CD4-positive, alpha-beta T cell treated with Interleukin-6 for 4 hours (primary cell): ENCODE results near the gene TRAPPC10.
A peak's percentile ranks its signal among the peaks of the same experiment; 100 is the strongest.

Experiments
- DNase-seq: peaks from one replicate; pipeline ENCODE4 v3.0.0-alpha.2; 2020; ENCODE audit warnings: mixed read lengths

Gene TRAPPC10, protein sequence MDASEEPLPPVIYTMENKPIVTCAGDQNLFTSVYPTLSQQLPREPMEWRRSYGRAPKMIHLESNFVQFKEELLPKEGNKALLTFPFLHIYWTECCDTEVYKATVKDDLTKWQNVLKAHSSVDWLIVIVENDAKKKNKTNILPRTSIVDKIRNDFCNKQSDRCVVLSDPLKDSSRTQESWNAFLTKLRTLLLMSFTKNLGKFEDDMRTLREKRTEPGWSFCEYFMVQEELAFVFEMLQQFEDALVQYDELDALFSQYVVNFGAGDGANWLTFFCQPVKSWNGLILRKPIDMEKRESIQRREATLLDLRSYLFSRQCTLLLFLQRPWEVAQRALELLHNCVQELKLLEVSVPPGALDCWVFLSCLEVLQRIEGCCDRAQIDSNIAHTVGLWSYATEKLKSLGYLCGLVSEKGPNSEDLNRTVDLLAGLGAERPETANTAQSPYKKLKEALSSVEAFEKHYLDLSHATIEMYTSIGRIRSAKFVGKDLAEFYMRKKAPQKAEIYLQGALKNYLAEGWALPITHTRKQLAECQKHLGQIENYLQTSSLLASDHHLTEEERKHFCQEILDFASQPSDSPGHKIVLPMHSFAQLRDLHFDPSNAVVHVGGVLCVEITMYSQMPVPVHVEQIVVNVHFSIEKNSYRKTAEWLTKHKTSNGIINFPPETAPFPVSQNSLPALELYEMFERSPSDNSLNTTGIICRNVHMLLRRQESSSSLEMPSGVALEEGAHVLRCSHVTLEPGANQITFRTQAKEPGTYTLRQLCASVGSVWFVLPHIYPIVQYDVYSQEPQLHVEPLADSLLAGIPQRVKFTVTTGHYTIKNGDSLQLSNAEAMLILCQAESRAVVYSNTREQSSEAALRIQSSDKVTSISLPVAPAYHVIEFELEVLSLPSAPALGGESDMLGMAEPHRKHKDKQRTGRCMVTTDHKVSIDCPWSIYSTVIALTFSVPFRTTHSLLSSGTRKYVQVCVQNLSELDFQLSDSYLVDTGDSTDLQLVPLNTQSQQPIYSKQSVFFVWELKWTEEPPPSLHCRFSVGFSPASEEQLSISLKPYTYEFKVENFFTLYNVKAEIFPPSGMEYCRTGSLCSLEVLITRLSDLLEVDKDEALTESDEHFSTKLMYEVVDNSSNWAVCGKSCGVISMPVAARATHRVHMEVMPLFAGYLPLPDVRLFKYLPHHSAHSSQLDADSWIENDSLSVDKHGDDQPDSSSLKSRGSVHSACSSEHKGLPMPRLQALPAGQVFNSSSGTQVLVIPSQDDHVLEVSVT

DNA sequence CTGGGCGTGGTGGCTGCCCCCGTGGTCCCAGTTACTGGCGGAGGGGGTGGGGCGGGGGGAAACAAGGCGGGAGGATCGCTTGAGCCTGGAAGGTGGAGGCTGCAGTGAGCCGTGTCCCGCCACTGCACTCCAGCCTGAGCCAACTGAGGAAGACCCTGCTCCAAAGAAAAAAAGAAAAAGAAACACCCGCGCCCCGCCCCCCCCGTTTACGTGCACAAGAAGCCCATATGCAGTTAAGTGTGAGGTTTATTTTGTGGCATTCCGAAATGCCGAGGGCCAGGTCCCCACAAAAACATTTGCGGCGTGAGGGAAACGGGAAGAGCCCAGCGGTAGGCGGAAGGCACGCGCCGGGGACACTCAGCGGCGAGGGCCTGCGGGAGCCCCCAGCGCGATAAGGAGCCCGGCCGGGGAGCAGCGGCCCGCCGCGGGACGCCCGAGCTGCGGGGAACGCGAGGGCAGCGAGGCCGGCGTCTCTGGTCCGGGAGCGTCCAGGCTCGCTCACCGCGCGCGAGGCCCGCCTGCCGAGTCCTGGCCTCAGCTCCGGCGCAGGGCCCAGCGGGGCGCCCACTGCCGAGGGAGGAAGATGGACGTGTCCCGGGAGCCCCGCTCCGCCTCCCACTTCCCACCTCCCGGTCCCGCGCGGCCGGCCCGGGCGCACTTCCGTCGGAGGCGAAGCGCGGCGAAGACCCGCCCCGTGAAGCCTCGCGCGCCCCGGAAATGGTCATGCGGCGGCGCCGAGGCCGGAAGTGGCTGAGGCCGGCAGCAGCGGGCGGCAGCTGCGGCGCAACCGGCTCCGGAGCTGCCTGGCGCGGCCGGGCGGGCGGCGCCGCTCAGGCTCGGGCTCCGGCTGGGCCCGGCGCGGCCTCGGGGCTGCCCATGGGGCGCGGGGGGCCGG lies at the start of gene TRAPPC10:
Gene TRAPPC10, plus strand, starts transcription at position 731 of the 895 bp plus-strand sequence. CDS start 185 bp downstream, outside the sequence.
- peak; percentile 81 for DNase-seq

DNA sequence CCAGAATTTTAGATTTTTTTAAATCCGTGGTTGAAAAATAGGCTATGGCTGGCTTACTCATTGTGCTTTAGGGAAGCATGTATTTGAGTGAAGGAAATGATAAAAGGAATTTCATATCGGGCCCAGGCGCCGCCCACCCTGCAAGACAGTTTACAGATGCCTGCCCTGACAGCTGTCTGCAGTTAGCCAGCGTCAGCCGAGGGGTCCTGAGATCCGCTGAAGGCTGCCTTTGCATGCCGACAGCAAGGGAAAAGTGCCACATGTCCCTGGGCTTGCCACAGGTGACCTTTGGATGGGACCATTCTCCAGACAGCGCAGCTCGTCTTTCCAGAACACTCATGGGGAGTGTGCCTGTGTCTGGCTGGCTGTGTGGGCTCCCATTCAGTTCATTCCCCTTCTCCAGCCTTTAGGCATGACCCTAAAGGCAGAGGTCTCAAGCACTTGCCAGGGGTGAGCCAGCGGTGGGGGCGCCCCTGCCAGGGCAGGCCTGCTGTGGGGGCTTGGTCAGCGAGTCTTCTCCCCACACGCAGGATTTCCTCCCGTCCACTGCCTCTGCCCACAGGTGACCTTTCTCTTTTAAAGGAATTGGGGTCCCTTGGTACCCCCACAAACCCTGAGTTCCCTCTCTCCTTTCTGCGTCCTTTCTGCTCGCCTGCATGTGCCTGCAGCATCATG lies 46.1 kb upstream of the TRAPPC10 start:
- no peak for DNase-seq

DNA sequence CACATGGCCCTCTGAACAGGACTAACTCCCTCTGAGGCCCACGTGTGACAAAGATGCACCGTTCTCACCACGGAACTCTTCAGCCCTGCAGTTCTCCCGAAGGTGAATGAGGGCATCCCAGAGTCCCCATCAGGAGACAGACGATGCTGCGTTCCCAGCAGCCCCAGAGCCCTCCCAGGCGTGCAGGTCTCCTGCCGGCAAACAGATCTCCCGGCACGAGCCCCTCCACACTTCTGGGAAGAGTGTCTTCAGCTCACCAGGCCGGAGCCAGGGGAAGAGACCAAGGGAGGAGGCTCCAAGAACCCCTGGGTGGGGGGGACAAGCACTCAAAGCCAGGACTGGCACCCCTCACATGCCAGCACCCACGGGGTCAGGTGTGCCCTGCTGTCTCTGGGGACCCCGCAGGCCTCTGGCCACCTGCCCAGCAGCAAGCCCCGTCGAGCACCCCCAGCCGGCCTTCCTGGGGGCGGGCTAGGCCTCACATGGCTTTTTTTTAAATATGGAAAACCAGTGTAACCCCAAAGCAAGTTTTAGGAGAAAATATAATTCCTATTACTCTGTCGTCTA lies 45.1 kb upstream of the TRAPPC10 start:
- DNase-seq, result no peak

DNA sequence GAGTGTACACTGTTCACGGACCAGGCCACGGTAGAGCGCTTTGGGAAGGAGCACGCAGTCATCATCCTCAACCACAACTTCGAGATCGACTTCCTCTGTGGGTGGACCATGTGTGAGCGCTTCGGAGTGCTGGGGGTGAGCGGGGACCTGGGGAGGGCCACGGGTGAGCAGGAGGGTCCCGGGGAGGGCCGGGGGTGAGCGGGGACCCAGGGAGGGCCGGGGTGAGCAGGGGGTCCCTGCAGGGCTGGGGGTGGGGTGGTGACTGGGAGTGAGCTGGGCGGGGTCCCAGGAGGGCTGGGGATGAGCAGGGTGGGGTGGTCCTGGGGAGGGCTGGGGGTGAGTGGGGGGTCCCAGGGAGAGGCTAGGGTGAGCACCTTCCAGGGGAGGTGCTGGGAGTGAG lies 44.1 kb upstream of the TRAPPC10 start:
- DNase-seq, result no peak

DNA sequence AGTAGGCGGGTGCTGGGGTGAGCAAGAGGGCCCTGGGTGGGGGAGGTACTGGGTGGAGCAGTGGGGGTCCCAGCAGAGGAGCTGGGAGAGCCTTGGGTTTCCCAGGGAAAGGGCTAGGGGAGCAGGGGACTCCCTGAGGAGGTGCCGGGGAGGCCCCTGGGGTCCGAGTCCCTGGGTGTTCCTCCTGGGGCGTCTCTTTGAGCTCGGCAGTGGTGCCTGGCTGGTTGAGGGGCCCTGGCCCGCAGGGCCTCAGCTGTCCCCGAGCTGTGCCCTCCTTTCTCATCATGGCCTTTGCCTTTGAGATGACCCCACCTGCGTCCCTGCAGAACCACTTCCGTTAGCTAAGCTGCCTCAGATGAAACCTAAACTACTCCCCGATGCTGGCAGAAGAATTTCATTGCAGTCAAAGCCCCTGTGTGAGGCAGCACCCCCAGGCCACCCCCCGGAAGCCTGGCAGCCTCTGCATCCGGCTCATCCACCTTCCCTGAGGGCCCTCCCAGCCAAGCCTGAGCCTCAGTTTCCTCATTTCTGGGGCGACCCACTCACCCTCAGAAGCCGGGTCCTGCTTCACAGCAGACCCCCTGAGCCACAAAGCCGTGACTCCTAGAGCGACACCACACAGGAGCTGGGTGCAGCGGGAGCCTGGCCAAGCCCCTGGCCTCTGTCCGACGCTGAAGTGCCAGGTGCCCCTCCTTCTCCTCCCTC lies 43.5 kb upstream of the TRAPPC10 start:
- no peak for DNase-seq

DNA sequence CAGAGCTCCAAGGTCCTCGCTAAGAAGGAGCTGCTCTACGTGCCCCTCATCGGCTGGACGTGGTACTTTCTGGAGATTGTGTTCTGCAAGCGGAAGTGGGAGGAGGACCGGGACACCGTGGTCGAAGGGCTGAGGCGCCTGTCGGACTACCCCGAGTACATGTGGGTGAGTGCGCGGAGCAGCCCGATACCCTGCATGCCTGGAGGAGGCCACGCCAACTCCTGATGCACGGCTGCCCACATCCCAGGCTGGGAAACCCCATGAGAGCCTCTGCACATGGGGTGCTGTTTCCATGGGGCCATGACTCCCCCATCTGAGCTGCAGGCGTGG lies 43.0 kb upstream of the TRAPPC10 start:
- no peak for DNase-seq

DNA sequence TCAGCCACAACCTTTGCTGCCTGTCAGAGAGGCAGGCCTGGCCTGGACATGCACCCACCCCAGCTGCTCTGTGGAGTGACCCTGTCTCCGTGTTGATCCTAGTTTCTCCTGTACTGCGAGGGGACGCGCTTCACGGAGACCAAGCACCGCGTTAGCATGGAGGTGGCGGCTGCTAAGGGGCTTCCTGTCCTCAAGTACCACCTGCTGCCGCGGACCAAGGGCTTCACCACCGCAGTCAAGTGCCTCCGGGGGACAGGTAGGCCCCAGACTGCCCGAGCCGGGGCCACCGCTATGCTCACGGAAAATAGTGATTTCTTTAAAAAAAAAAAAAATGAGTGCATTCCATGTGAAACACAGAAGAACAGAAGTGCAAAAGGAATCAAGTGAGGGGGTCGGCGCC lies 41.6 kb upstream of the TRAPPC10 start:
- DNase-seq, result no peak

DNA sequence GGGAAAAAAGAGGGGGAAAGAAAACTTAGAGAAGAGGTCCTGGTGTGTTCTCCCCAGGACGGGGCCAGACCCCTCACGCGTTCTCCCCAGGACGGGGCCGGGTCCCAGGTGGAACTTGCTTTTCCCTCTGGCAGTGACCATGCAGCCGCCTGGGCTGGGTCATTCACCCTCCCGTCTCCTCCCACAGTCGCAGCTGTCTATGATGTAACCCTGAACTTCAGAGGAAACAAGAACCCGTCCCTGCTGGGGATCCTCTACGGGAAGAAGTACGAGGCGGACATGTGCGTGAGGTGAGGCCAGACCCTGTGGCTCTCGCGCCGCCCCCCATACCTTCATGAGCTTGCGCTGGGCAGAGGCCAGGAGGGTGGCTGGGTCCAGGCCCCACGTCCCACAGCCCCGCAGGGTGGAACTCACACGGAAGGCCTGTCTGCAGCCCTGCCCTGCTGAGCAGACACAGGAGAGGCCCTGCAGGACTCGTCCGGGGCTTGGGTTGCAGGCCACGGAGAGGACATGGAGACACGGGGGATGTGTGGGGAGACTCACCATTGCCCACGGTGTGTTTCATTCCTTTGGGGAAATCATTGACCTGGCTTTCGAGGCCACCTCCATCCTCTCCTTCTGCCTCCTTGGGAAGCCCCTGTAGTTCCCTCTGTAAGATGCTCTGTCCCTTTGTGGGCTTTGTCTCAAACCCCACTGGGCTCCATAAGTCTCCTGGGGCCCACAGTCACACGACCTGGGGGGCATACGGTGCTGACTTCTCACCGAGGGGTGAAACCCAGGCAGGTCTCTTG lies 40.7 kb upstream of the TRAPPC10 start:
- DNase-seq, result no peak

DNA sequence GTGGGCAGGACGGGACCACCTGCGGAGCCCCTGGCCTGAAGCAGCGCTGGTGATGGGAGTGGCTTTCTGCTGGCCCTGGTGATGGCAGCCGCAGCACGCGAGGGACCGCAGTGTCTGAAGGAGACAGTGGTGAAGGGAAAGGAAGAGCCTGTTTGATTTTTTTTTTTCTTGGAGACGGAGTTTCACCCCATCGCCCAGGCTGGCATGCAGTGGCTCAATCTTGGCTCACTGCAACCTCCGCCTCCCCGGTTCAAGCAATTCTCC lies 40.2 kb upstream of the TRAPPC10 start:
- DNase-seq, result no peak

DNA sequence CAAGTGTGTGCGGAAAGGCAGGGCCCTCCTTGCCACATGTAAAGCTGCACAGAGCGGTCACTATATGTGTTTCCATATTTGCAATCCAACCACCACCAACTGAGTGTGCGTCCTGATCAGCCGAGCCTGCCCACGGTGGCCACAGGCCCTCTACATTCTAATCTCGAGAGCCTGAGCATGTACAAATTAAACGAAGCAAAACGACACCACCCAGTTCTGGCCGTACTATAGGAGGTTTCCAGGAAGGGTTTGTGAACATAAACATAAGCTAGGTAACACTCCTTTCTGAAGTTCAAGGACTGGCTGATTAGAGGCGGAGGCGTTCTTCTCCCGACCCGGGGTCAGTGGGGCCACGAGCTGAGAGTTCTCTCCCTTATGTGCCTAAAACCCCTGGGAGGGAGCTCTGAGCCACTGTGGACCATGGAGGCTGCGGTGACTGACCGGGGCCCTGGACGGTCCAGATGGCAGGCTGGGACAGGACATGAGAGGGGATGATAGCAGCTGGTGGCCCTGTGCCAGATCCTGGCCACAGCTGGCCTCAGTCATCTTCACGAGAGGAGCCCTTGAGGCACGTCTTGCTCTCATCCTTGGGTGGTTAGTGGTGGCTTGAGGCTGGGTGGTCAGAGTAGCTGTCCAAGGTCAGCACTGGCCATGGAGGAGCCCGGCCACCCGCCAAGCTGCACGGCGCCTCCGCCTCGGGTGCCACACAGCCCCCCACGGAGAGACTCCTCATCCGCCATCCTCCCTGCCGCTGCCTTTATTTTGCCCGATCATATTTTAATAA lies 39.1 kb upstream of the TRAPPC10 start:
- no peak for DNase-seq

DNA sequence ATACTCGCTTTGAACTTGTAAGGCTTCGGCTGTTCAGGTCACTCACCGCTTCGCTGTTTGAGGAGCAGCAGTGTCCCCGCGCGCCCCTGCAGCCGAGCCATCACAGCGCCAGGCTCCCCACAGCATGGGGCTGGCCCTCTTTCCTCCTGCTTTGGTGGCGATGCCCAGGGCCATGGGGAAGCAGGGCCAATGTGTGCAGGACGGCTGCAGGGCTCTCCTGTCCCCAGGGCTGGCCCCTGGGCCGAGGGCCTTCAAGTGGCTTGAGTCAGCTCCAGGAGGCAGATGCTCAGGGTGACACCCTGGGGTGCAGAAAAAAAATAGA lies 38.5 kb upstream of the TRAPPC10 start:
- no peak for DNase-seq

DNA sequence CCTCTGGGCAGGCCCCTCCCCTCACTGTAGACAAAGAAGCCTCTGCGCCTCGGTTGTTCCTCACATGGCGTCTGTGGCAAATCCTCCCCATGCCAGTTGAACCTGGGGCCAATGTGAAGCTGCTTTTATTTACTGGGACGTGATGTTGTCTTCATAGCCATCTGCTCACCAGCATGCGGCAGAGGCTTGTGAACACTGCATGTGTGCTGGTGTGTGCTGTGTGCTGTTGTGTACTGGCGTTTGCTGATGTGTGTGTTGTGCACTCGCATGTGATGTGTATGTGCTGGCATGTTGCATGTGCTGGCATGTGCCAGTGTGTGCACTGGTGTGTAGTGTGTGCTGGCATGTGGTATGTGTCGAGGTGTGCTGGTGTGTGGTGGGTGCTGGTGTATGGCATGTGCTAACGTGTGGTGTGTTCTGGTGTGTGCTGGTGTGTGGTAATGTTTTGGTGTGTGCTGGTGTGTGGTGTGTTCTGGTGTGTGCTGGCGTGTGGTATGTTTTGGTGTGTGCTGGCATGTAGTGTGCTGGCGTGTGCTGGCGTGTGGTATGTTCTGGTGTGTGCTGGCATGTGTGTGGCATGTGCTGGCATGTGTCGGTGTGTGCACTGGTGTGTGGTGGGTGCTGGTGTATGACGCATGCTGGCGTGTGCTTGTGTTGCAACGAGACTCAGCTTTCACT lies 37.2 kb upstream of the TRAPPC10 start:
- DNase-seq, result no peak

DNA sequence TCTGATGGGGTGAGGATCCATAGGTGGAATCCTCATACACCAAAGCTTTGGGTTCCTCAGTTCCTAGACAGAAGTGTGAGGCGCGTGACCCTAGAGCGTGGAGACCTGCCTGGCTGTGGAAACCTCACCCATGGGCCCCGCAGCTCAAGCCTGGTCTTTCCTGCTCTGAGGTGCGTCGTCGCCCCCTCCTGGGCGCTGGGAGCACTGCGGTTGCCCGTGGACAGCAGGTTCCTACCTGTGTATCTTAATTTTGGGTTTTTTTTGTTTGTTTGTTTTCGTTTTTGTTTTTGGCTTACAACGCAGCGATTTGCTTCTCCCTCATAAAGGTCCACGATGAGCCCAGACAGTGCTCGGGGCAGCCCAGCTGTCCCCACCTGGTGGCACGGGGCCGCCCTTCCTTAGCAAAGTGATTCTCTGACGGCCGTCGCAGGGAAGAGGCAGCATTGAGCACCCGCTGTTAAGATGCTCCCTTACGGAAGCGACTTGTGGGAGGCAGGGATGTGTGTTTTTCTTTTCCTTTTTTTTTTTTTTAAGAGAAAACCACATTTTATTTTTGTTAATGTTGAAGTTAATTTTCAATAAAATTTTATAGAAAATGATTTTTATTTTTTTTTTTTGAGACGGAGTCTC lies 36.5 kb upstream of the TRAPPC10 start:
- peak; percentile 87 for DNase-seq

DNA sequence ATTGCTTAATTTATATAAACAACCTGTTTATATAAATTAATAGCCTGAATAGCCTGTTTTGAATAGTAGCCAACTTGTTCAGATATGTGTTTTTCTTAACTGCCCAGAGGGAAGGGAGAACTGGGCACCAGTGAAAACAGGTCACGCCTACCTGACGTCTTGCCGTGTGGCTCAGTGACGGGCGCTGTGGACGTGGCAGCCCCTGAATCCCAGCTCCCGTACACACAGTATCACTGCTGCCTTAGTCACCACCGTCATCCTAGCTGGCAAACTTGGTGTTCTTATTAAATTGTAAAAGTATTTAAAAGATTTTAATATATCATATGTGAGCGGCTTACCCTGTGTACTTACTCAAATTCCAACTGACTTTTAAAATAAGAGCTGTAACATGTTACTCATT lies 35.4 kb upstream of the TRAPPC10 start:
- DNase-seq, result no peak

DNA sequence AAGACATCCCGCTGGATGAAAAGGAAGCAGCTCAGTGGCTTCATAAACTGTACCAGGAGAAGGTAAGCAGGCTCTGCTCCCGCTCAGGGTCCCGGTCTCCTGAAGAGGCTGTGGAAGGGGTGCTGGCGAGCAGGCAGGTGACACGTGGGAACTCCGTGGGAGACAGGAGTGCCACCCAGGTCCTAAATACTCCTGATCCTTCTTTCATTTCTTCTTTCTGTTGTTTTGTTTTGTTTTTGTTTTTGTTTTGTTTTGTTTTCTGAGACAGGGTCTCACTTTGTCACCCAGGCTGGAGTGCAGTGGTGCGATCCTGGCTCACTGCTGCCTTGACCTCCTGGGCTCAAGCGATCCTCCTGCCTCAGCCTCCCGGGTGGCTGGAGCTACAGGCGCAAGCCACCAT lies 34.0 kb upstream of the TRAPPC10 start:
- no peak for DNase-seq

DNA sequence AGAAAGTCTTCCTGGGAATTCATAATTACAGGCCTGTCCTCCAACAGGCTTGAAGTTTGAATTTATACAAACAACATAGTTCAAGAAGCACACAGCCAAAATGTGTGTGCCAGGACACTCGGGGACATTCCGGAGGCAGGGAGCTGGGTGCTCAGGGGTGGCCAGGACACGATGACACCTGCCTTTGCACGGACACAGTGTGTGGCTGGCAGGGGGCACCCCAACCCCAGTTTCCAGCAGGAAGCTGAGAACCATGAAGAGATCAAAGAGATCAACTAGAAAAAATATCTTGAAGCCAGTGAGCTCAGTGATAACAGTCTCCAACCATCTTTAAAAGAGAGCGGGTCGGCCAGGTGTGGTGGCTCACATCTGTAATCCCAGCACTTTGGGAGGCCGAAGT lies 32.5 kb upstream of the TRAPPC10 start:
- peak; percentile 18 for DNase-seq

DNA sequence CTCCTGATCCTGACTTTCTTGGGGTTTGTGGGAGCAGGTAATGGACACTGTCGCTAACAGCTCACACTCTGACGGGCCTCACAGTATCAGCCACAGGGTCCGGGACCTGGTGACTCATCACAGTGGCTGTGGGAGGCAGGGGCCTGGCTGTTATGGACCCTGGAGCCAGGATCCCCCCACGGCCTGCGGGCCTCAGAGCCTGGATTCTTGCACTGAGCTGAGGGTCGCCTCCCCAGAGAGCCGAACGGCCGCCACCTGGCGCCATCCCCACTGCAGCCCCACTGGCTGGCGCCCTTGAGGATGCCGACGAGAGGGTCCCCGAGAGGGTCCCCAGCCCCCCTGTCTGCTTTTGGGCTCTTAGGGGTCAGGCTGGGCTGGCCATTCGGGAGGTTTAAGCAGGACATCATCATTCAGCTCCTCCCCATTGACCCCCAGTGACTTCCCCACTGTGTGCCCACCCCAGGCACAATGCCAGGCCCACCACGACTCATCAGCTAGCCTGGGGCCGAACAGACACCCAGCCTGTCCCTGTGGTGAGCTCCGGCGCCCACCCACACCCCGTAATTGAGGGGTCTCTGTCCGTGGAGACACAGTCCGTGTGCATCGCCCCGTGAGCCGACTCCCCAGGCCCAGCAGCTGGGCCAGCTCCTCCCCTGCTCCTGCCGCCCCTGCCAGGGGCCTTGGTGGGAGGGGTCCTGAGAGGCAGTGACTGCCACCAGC lies 30.8 kb upstream of the TRAPPC10 start:
- no peak for DNase-seq

DNA sequence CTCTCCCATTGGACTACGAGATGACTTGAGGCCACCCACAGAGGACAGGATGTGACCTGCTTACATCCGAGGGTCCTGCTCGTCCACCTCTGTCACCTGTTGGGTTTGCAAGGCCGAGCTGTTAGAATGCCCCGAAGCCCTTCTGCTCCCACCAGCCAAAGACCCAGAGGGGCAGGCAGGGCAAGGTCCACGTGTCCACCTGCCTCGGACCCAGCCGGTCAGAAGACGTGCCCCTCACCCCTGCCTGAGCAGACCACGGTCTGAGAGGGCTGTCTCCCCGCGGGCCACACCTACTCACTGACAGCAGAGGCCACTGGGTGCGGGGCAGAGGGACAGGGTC lies 30.3 kb upstream of the TRAPPC10 start:
- no peak for DNase-seq
